GM12878 (cell line): ENCODE results near the gene OR4L1.

Source experiments
- CBX3 ChIP-seq: fragments of 200-600 bp; sonication (generic); IDR thresholded peaks from 2 replicates; pipeline ENCODE4 v1.6.1; 2016; ENCODE audit warnings: low read depth, borderline replicate concordance
- EP300 ChIP-seq, 2 experiments: fragments of 150-350 bp in 1 of 2; IDR thresholded peaks; 2 replicates each; pipeline ENCODE4 v1.6.1; 2011 to 2012; ENCODE audit warnings: low read depth in 2 of 2, low read length in 2 of 2, borderline replicate concordance in 1 of 2, improper control_type of control experiment in 1 of 2, inconsistent platforms in 1 of 2; ENCODE audit not compliant: control insufficient read depth in 1 of 2
- JUNB ChIP-seq: IDR thresholded peaks from 2 replicates; pipeline ENCODE4 v1.6.1; 2016; ENCODE audit warnings: antibody characterized with exemption, mild to moderate bottlenecking
- JUND ChIP-seq: IDR thresholded peaks from 2 replicates; pipeline ENCODE4 v1.6.1; 2012; ENCODE audit warnings: low read depth, mild to moderate bottlenecking, low read length, improper control_type of control experiment, moderate library complexity
- PAX5 ChIP-seq: IDR thresholded peaks from 2 replicates; pipeline ENCODE4 v1.6.1; 2011; ENCODE audit warnings: low read depth, low read length, borderline replicate concordance
- PAX8 ChIP-seq: fragments of 450-650 bp; IDR thresholded peaks from 2 replicates; pipeline ENCODE4 v1.6.1; 2017; ENCODE audit warnings: mild to moderate bottlenecking, moderate library complexity
- POLR2A ChIP-seq: IDR thresholded peaks from 2 replicates; pipeline ENCODE4 v1.6.1; 2011; ENCODE audit warnings: low read depth, mild to moderate bottlenecking, low read length
- WRNIP1 ChIP-seq: IDR thresholded peaks from 2 replicates; pipeline ENCODE4 v1.6.1; 2011; ENCODE audit warnings: low read depth, low read length, improper control_type of control experiment, borderline replicate concordance
- ZNF274 ChIP-seq: IDR thresholded peaks from one replicate; pipeline ENCODE4 v1.8.0; 2011; ENCODE audit not compliant: insufficient read length, insufficient read depth
- ZSCAN29 ChIP-seq: fragments of 450-650 bp; IDR thresholded peaks from 2 replicates; pipeline ENCODE4 v1.6.1; 2017; ENCODE audit warnings: mild to moderate bottlenecking, moderate library complexity
- TF ChIP-seq, protein P1 (sequence below), 3 experiments: IDR thresholded peaks in 2 of 3; conservative IDR thresholded peaks in 1 of 3; 2 replicates each; pipeline ENCODE4 v1.5.1; 2011; ENCODE audit warnings: low read depth in 3 of 3, low read length in 3 of 3, mild to moderate bottlenecking in 3 of 3, control low read depth in 2 of 3, moderate library complexity in 2 of 3, inconsistent platforms in 1 of 3, mixed read lengths in 1 of 3; ENCODE audit not compliant: control insufficient read depth in 2 of 3, insufficient read depth in 1 of 3; ENCODE audit errors: extremely low read depth in 1 of 3
- TF ChIP-seq, protein P2 (sequence below): IDR thresholded peaks from 2 replicates; pipeline ENCODE4 v1.6.1; 2012; ENCODE audit warnings: mild to moderate bottlenecking, low read depth, low read length
- TF ChIP-seq, protein P3 (sequence below): IDR thresholded peaks from 2 replicates; pipeline ENCODE4 v1.6.1; 2011; ENCODE audit warnings: mild to moderate bottlenecking, low read depth, low read length, moderate library complexity; ENCODE audit not compliant: insufficient replicate concordance

DNA sequence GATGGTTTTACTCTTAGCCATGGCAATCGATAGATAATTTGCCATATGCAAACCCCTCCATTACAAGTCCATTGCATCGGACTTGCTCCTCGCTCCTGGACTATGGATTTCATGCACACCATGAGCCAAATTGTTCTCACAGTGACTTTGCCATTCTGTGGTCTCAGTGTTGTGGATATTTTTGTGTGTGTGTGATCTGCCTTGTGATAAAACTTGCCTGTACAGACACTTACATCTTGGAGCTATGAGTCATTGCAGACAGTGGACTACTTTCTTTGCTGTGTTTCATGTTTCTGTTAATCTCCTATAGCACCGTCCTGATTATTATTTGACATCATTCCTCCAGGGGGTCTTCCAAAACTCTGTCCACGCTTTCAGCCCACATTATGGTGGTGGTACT is 15.6 kb upstream of the OR4L1 start:
- TF ChIP-seq ZSCAN29 (no peak), PAX5 (no peak), ZNF274 (no peak), PAX8 (no peak), JUNB (no peak), POLR2A (no peak), EP300 (IDR thresholded peaks at IDR 0.05; ENCODE audit: borderline replicate concordance in 1 of 2, control insufficient read depth in 1 of 2, low read depth in 2 of 2, low read length in 2 of 2) (no peak), JUND (no peak), WRNIP1 (no peak), CBX3 (no peak)
- TF ChIP-seq, protein P1, sequence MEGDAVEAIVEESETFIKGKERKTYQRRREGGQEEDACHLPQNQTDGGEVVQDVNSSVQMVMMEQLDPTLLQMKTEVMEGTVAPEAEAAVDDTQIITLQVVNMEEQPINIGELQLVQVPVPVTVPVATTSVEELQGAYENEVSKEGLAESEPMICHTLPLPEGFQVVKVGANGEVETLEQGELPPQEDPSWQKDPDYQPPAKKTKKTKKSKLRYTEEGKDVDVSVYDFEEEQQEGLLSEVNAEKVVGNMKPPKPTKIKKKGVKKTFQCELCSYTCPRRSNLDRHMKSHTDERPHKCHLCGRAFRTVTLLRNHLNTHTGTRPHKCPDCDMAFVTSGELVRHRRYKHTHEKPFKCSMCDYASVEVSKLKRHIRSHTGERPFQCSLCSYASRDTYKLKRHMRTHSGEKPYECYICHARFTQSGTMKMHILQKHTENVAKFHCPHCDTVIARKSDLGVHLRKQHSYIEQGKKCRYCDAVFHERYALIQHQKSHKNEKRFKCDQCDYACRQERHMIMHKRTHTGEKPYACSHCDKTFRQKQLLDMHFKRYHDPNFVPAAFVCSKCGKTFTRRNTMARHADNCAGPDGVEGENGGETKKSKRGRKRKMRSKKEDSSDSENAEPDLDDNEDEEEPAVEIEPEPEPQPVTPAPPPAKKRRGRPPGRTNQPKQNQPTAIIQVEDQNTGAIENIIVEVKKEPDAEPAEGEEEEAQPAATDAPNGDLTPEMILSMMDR (IDR thresholded peaks at IDR 0.05 in 2 of 3, conservative IDR thresholded peaks at IDR 0.05 in 1 of 3; ENCODE audit: control insufficient read depth in 2 of 3, extremely low read depth in 1 of 3, insufficient read depth in 1 of 3, low read depth in 3 of 3, low read length in 3 of 3), result no peak
- TF ChIP-seq, protein P2, sequence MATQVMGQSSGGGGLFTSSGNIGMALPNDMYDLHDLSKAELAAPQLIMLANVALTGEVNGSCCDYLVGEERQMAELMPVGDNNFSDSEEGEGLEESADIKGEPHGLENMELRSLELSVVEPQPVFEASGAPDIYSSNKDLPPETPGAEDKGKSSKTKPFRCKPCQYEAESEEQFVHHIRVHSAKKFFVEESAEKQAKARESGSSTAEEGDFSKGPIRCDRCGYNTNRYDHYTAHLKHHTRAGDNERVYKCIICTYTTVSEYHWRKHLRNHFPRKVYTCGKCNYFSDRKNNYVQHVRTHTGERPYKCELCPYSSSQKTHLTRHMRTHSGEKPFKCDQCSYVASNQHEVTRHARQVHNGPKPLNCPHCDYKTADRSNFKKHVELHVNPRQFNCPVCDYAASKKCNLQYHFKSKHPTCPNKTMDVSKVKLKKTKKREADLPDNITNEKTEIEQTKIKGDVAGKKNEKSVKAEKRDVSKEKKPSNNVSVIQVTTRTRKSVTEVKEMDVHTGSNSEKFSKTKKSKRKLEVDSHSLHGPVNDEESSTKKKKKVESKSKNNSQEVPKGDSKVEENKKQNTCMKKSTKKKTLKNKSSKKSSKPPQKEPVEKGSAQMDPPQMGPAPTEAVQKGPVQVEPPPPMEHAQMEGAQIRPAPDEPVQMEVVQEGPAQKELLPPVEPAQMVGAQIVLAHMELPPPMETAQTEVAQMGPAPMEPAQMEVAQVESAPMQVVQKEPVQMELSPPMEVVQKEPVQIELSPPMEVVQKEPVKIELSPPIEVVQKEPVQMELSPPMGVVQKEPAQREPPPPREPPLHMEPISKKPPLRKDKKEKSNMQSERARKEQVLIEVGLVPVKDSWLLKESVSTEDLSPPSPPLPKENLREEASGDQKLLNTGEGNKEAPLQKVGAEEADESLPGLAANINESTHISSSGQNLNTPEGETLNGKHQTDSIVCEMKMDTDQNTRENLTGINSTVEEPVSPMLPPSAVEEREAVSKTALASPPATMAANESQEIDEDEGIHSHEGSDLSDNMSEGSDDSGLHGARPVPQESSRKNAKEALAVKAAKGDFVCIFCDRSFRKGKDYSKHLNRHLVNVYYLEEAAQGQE, result no peak
- TF ChIP-seq, protein P3, sequence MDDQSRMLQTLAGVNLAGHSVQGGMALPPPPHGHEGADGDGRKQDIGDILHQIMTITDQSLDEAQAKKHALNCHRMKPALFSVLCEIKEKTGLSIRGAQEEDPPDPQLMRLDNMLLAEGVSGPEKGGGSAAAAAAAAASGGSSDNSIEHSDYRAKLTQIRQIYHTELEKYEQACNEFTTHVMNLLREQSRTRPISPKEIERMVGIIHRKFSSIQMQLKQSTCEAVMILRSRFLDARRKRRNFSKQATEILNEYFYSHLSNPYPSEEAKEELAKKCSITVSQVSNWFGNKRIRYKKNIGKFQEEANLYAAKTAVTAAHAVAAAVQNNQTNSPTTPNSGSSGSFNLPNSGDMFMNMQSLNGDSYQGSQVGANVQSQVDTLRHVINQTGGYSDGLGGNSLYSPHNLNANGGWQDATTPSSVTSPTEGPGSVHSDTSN, result no peak
